Endodermal cell (in vitro differentiated cells): Measurements from ENCODE around the gene TFAP2A. TPM values are rescaled to one million over a fixed set of nuclear protein-coding genes. Genes with fewer than 3 reads are reported as not detected.
A peak's percentile ranks its signal among the peaks of the same experiment; 100 is the strongest.

Experiments used
- DNase-seq: peaks from one replicate; pipeline ENCODE4 v3.0.0-alpha.2; 2017
- H3K27ac ChIP-seq: 2 replicates; pipeline ENCODE4 v1.5.1; 2013; ENCODE audit warnings: mild to moderate bottlenecking, low read depth, low read length, moderate library complexity
- H3K27me3 ChIP-seq: 2 replicates; pipeline ENCODE4 v1.6.1; 2013; ENCODE audit warnings: mild to moderate bottlenecking, low read length, moderate library complexity; ENCODE audit not compliant: insufficient read depth, control insufficient read depth, poor library complexity, severe bottlenecking
- H3K36me3 ChIP-seq: 2 replicates; pipeline ENCODE4 v1.7.0; 2013; ENCODE audit warnings: mild to moderate bottlenecking, low read length, moderate library complexity; ENCODE audit not compliant: control insufficient read depth, insufficient read depth
- H3K4me1 ChIP-seq: one replicate; pipeline ENCODE4 v1.7.0; 2013; ENCODE audit warnings: low read length; ENCODE audit not compliant: control insufficient read depth, insufficient read depth
- H3K4me3 ChIP-seq: 2 replicates; pipeline ENCODE4 v1.5.1; 2013; ENCODE audit warnings: mild to moderate bottlenecking, low read length, moderate library complexity
- H3K9ac ChIP-seq: 2 replicates; pipeline ENCODE4 v1.6.1; 2013; ENCODE audit warnings: mild to moderate bottlenecking, low read length, moderate library complexity; ENCODE audit not compliant: poor library complexity, severe bottlenecking; ENCODE audit errors: extremely low read depth
- H3K9me3 ChIP-seq: 2 replicates; pipeline ENCODE4 v1.6.1; 2013; ENCODE audit warnings: mild to moderate bottlenecking, low read length, moderate library complexity; ENCODE audit not compliant: control insufficient read depth
- H3K27ac Mint-ChIP-seq: 2 replicates; pipeline ENCODE4 v1.8.0; 2020; ENCODE audit warnings: mixed read lengths
- H3K27me3 Mint-ChIP-seq: 2 replicates; pipeline ENCODE4 v1.8.0; 2021; ENCODE audit warnings: mild to moderate bottlenecking, mixed read lengths; ENCODE audit not compliant: insufficient read depth
- H3K36me3 Mint-ChIP-seq: 2 replicates; pipeline ENCODE4 v1.8.0; 2020; ENCODE audit warnings: low read depth, mixed read lengths
- H3K4me1 Mint-ChIP-seq: 2 replicates; pipeline ENCODE4 v1.8.0; 2020; ENCODE audit warnings: mixed read lengths
- H3K4me3 Mint-ChIP-seq: 2 replicates; pipeline ENCODE4 v1.8.0; 2020; ENCODE audit warnings: mild to moderate bottlenecking, moderate library complexity, mixed read lengths
- H3K9me3 Mint-ChIP-seq: 2 replicates; pipeline ENCODE4 v1.8.0; 2020; ENCODE audit warnings: mild to moderate bottlenecking, mixed read lengths
- WGBS, 2 experiments: methylation state at CpG; one replicate each; pipeline versions ENCODE4 v1.1.5 to v1.1.7; 2013; ENCODE audit warnings: missing lambda C conversion rate in 2 of 2, mixed read lengths in 1 of 2; ENCODE audit not compliant: insufficient coverage in 1 of 2, insufficient read length in 1 of 2; 5-methylcytosine and 5-hydroxymethylcytosine counted together
- total RNA-seq, 2 donors: library from RNA; stranded (reverse); fragmentation: NEBNext Ultra II Directional in 1 of 2; extraction: Animal tissue kit (Norgen Biotek cat#: 25700) in 1 of 2; gene quantifications; 2 replicates in 1 of 2; 3 replicates in 1 of 2; pipeline ENCODE4 v1.2.1, GENCODE V29; 2021
- TF ChIP-seq, protein P1 (sequence below): fragments of 200-600 bp; sonication (generic); conservative IDR thresholded peaks from 2 replicates; pipeline ENCODE4 v1.5.0; 2021; ENCODE audit warnings: antibody characterized with exemption, mild to moderate bottlenecking

TFAP2A gene
- total RNA-seq, 2 donors from 2014 or later: 0.51 to 0.69 TPM

- TF ChIP-seq, protein P1, sequence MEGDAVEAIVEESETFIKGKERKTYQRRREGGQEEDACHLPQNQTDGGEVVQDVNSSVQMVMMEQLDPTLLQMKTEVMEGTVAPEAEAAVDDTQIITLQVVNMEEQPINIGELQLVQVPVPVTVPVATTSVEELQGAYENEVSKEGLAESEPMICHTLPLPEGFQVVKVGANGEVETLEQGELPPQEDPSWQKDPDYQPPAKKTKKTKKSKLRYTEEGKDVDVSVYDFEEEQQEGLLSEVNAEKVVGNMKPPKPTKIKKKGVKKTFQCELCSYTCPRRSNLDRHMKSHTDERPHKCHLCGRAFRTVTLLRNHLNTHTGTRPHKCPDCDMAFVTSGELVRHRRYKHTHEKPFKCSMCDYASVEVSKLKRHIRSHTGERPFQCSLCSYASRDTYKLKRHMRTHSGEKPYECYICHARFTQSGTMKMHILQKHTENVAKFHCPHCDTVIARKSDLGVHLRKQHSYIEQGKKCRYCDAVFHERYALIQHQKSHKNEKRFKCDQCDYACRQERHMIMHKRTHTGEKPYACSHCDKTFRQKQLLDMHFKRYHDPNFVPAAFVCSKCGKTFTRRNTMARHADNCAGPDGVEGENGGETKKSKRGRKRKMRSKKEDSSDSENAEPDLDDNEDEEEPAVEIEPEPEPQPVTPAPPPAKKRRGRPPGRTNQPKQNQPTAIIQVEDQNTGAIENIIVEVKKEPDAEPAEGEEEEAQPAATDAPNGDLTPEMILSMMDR: no peak
- peak; percentile 20 for DNase-seq
- Histone ChIP-seq H3K9me3 (no peaks in the 10 kb centered on the region), H3K27ac (no peak overlapping the region), H3K4me1 (no peaks in the 10 kb centered on the region), H3K4me3 (no peak overlapping the region), H3K9ac (no peak overlapping the region), H3K36me3 (no peaks in the 10 kb centered on the region), H3K27me3 (no peaks in the 10 kb centered on the region)
- no peak overlapping the region for H3K27ac Mint-ChIP-seq
- H3K27me3 Mint-ChIP-seq: peaks cover 5% of the 10 kb centered on the region
- H3K36me3 Mint-ChIP-seq: no peaks in the 10 kb centered on the region
- no peaks in the 10 kb centered on the region for H3K9me3 Mint-ChIP-seq
- no peak overlapping the region for H3K4me3 Mint-ChIP-seq
- 83 to 87% methylated on average over 2 to 3 of the region's 3 CpGs for WGBS, 2 experiments
- no peaks in the 10 kb centered on the region for H3K4me1 Mint-ChIP-seq
Measured at GRCh38 chr6:10368861-10369260, 46.0 kb downstream of the TFAP2A start.

GRCh38 chr6:10363911-10364310 is 51.0 kb downstream of the TFAP2A start:
- Mint-ChIP-seq H3K4me3 (no peak overlapping the region), H3K9me3 (no peaks in the 10 kb centered on the region), H3K27me3 (peaks cover 12% of the 10 kb centered on the region), H3K36me3 (no peaks in the 10 kb centered on the region), H3K27ac (no peak overlapping the region), H3K4me1 (no peaks in the 10 kb centered on the region)
- H3K4me3 ChIP-seq: no peak overlapping the region
- H3K36me3 ChIP-seq: no peaks in the 10 kb centered on the region
- DNase-seq: peak; percentile 8
- TF ChIP-seq, protein P1: no peak
- H3K9ac ChIP-seq: no peak overlapping the region
- no peak overlapping the region for H3K27ac ChIP-seq
- H3K4me1 ChIP-seq: no peaks in the 10 kb centered on the region
- H3K9me3 ChIP-seq: no peaks in the 10 kb centered on the region
- WGBS, 2 experiments: 92 to 93% methylated on average over 5 to 6 of the region's 6 CpGs
- no peaks in the 10 kb centered on the region for H3K27me3 ChIP-seq

DNA sequence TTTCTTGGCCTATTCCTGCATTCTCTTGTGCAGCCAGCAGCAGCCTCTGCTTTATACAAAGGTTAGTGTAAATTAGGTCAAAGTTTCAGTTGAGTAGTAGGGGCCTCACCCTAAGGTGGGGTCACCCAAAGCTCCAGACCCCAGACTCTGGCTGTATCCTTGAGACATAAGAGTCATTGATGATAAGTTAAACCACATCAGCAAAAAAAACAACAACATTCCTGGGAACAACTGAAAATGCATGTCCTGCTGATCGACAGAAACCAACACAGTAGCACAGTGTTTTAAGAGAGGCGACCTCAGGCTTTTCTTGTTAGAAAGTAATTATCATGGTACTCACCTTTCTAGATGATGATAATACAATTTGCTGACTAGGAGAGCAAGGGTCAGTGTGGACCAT is 52.6 kb downstream of the TFAP2A start:
- Histone ChIP-seq H3K4me1 (no peaks in the 10 kb centered on the region), H3K9me3 (no peaks in the 10 kb centered on the region), H3K9ac (no peak overlapping the region), H3K27me3 (no peaks in the 10 kb centered on the region), H3K36me3 (no peaks in the 10 kb centered on the region), H3K4me3 (no peak overlapping the region), H3K27ac (no peak overlapping the region)
- Mint-ChIP-seq H3K4me1 (no peaks in the 10 kb centered on the region), H3K9me3 (no peaks in the 10 kb centered on the region), H3K36me3 (no peaks in the 10 kb centered on the region), H3K27me3 (peaks cover 13% of the 10 kb centered on the region), H3K4me3 (no peak overlapping the region), H3K27ac (no peak overlapping the region)
- DNase-seq: peak; percentile 24
- TF ChIP-seq, protein P1: no peak
- WGBS, 2 experiments: 83 to 93% methylated on average over 2 of the region's 2 CpGs
